K562 (cell line): ENCODE data around the gene KCNJ11. TPM values are rescaled to one million over a fixed set of nuclear protein-coding genes. Genes with fewer than 3 reads are reported as not detected.
A peak's percentile ranks its signal among the peaks of the same experiment; 100 is the strongest.

Experiments used
- ATAC-seq: fragments of 200-7000 bp; cut with Tn5 transposase; 3 replicates; pipeline ENCODE4 v1.9.1; 2020; ENCODE audit warnings: moderate library complexity
- BruUV-seq: library from RNA; stranded (reverse); fragments of 400-500 nt; replicated peaks from 2 replicates; lab custom pipeline; 2021; lab: Mats Ljungman, UMichigan
- CTCF ChIA-PET: fragments of 300-600 bp; formaldehyde crosslinking; extraction: SDS; loops from one replicate; lab custom pipeline; 2021; ENCODE audit warnings: low intra/inter-chr PET ratio; lab: Yijun Ruan, JAX
- POLR2A ChIA-PET: fragments of 300-600, 350-650 bp; sonication (Branson Sonifier 250); formaldehyde crosslinking; extraction: SDS; loops from one replicate; lab custom pipeline; 2021; ENCODE audit warnings: antibody characterized with exemption, inconsistent platforms; lab: Yijun Ruan, JAX
- DNase-seq, 4 experiments: peaks; one replicate each; pipeline versions ENCODE4 v3.0.0 to v3.0.0-alpha.2; 2011 to 2018; ENCODE audit warnings: low spot score in 3 of 4, mixed read lengths in 3 of 4; ENCODE audit errors: extremely low read depth in 1 of 4
- FAIRE-seq: peaks from 2 replicates; lab custom pipeline; 2011; peaks lifted over from hg19 to GRCh38; lab: Jason Lieb, UNC
- H2AFZ ChIP-seq: 2 replicates; pipeline ENCODE4 v1.6.0; 2011; ENCODE audit warnings: low read depth, low read length, control low read depth, inconsistent platforms
- H3K27ac ChIP-seq: fragments of 200-600 bp; 3 replicates; pipeline ENCODE4 v1.8.0; 2011; ENCODE audit warnings: low read depth, mild to moderate bottlenecking, control low read depth, inconsistent platforms, low read length, moderate library complexity, mixed read lengths; ENCODE audit errors: extremely low read depth
- H3K27me3 ChIP-seq, 2 experiments: fragments of 300-600 bp in 1 of 2; 2 replicates in 1 of 2; 3 replicates in 1 of 2; pipeline versions ENCODE4 v1.6.0 to v1.8.0; 2011; ENCODE audit warnings: inconsistent platforms in 2 of 2, low read length in 2 of 2, mild to moderate bottlenecking in 1 of 2, mixed read lengths in 1 of 2, moderate library complexity in 1 of 2; ENCODE audit not compliant: control insufficient read depth in 2 of 2, insufficient read depth in 2 of 2
- H3K36me3 ChIP-seq: fragments of 300-600 bp; 3 replicates; pipeline ENCODE4 v1.8.0; 2011; ENCODE audit warnings: mild to moderate bottlenecking, low read length, inconsistent platforms; ENCODE audit not compliant: control insufficient read depth, insufficient read depth
- H3K4me1 ChIP-seq, 2 experiments: fragments of 200-600 bp in 1 of 2; replicated peaks in 1 of 2; 2 replicates in 1 of 2; 3 replicates in 1 of 2; pipeline versions ENCODE4 v1.5.1 to v1.8.0; 2011; ENCODE audit warnings: inconsistent platforms in 2 of 2, low read length in 2 of 2, mild to moderate bottlenecking in 1 of 2, mixed read lengths in 1 of 2, moderate library complexity in 1 of 2; ENCODE audit not compliant: control insufficient read depth in 2 of 2, insufficient read depth in 2 of 2
- H3K4me2 ChIP-seq: 2 replicates; pipeline ENCODE4 v1.6.1; 2011; ENCODE audit warnings: low read length, control low read depth, inconsistent platforms, mixed read lengths; ENCODE audit not compliant: insufficient read depth
- H3K4me3 ChIP-seq: fragments of 200-600 bp; sonication (generic), shearing (Covaris generic); 2 replicates; pipeline ENCODE4 v1.5.1; 2016; ENCODE audit warnings: control low read depth, inconsistent platforms
- H3K79me2 ChIP-seq: fragments of 200-600 bp; 3 replicates; pipeline ENCODE4 v1.8.0; 2011; ENCODE audit warnings: low read length, inconsistent platforms; ENCODE audit not compliant: control insufficient read depth, insufficient read depth
- H3K9ac ChIP-seq, 2 experiments: 2 replicates each; pipeline versions ENCODE4 v1.6.0 to v1.6.1; 2011; ENCODE audit warnings: low read depth in 2 of 2, low read length in 2 of 2, control low read depth in 1 of 2, inconsistent platforms in 1 of 2, mild to moderate bottlenecking in 1 of 2, mixed read lengths in 1 of 2; ENCODE audit not compliant: insufficient read depth in 1 of 2
- H3K9me1 ChIP-seq: one replicate; pipeline ENCODE4 v1.6.0; 2011; ENCODE audit warnings: inconsistent platforms, mild to moderate bottlenecking, low read length, moderate library complexity; ENCODE audit not compliant: control insufficient read depth, insufficient read depth
- H3K9me3 ChIP-seq: replicated peaks from 2 replicates; pipeline ENCODE4 v1.5.1; 2011; ENCODE audit warnings: low read depth, low read length, inconsistent platforms; ENCODE audit not compliant: control insufficient read depth, insufficient read depth
- H4K20me1 ChIP-seq: replicated peaks from 2 replicates; pipeline ENCODE4 v1.6.1; 2011; ENCODE audit warnings: low read length, inconsistent platforms, mixed read lengths; ENCODE audit not compliant: control insufficient read depth, insufficient read depth
- ADNP ChIP-seq: fragments of 200-800 bp; sonication (Bioruptor generic); IDR thresholded peaks from 2 replicates; pipeline ENCODE4 v1.6.1; 2016; ENCODE audit warnings: missing genetic modification characterization, missing compliant biosample characterization
- CBFA2T3 ChIP-seq: fragments of 450-650 bp; IDR thresholded peaks from 2 replicates; pipeline ENCODE4 v1.6.1; 2017
- CCAR2 ChIP-seq: fragments of 200-400 bp; formaldehyde crosslinking; IDR thresholded peaks from 2 replicates; pipeline ENCODE4 v1.6.1; 2017; ENCODE audit warnings: mild to moderate bottlenecking, low read depth, low read length
- CTCF ChIP-seq, 3 experiments: IDR thresholded peaks in 2 of 3; conservative IDR thresholded peaks in 1 of 3; 2 replicates each; pipeline ENCODE4 v1.5.1; 2011 to 2012; ENCODE audit warnings: low read length in 3 of 3, mild to moderate bottlenecking in 3 of 3, control low read depth in 2 of 3, improper control_type of control experiment in 1 of 3, inconsistent platforms in 1 of 3, low read depth in 1 of 3, mixed read lengths in 1 of 3, moderate library complexity in 1 of 3; ENCODE audit not compliant: insufficient read depth in 2 of 3
- HES1 ChIP-seq: fragments of 450-650 bp; IDR thresholded peaks from 2 replicates; pipeline ENCODE4 v1.6.1; 2016; ENCODE audit warnings: low read depth, mild to moderate bottlenecking, moderate library complexity
- KLF6 ChIP-seq: fragments of 250-450 bp; sonication (Bioruptor Pico); IDR thresholded peaks from 2 replicates; pipeline ENCODE4 v1.4.0; 2020; ENCODE audit warnings: mild to moderate bottlenecking, moderate library complexity, borderline replicate concordance
- NCOA2 ChIP-seq, 2 experiments: fragments of 450-650 bp; IDR thresholded peaks; 2 replicates each; pipeline ENCODE4 v1.6.1; 2018; ENCODE audit warnings: mild to moderate bottlenecking in 2 of 2, moderate library complexity in 1 of 2; ENCODE audit not compliant: partially characterized antibody in 2 of 2
- RBM25 ChIP-seq: fragments of 200-400 bp; formaldehyde crosslinking; IDR thresholded peaks from 2 replicates; pipeline ENCODE4 v1.6.1; 2018; ENCODE audit warnings: low read length, low read depth, moderate library complexity; ENCODE audit not compliant: severe bottlenecking
- STAT6 ChIP-seq: sonication (generic); formaldehyde crosslinking; IDR thresholded peaks from 2 replicates; pipeline ENCODE4 v1.8.1; 2023; ENCODE audit warnings: mild to moderate bottlenecking, missing genetic modification reagents
- ZNF212 ChIP-seq: fragments of 450-650 bp; formaldehyde crosslinking; IDR thresholded peaks from 2 replicates; pipeline ENCODE4 v1.4.0; 2020; ENCODE audit warnings: mild to moderate bottlenecking
- WGBS: fragments of 100-300 bp; shearing (Covaris generic); methylation state at CpG from one replicate; pipeline ENCODE4 v1.1.6; 2016; ENCODE audit warnings: low coverage, mixed read lengths; ENCODE audit not compliant: insufficient coverage; ENCODE audit errors: missing lambda C conversion rate; 5-methylcytosine and 5-hydroxymethylcytosine counted together
- in situ Hi-C: fragments of 300-500 bp; cut with MboI; formaldehyde crosslinking; loops from 4 replicates; pipeline ENCODE4 v1.15.0; 2018; ENCODE audit warnings: inconsistent platforms, mixed read lengths
- intact Hi-C: fragments of 100-400 bp; cut with micrococcal nuclease; formaldehyde crosslinking; loops from 2 replicates; pipeline ENCODE4 v1.14.2; 2022
- polyA plus RNA-seq, 8 experiments: library from polyadenylated mRNA; depleted of rRNA in 4 of 8; stranded (reverse) in 5 of 8; unstranded in 3 of 8; fragments of >200 nt; fragmentation: Nextera tagmentation in 2 of 8; fragmentation: Illumina TruSeq in 1 of 8; extraction: Ambion mirVana in 2 of 8; extraction: Trizol in 1 of 8; gene quantifications; 2 replicates each; pipeline versions ENCODE4 v1.2.1 to v1.2.3, GENCODE V29; 2011 to 2014; ENCODE audit warnings: inconsistent platforms in 1 of 8, missing spikeins in 1 of 8
- total RNA-seq, 7 experiments: library from RNA; depleted of rRNA in 6 of 7; stranded (reverse); fragments of >200 nt in 6 of 7; fragmentation: Illumina TruSeq in 2 of 7; extraction: Trizol in 2 of 7; gene quantifications; 2 replicates each; pipeline versions ENCODE4 v1.2.1 to v1.2.3, GENCODE V29; 2011 to 2021; ENCODE audit warnings: low replicate concordance in 1 of 7

The KCNJ11 gene
- total and polyA plus RNA-seq, 9 of the 15 experiments (the other 6 are each of a cell fraction or from before 2014, with no cell fraction given), result 0.54 to 3.7 (median 0.86) TPM; not detected in 2

- TF ChIP-seq STAT6 (CRISPR knock-in tag), result no peak
- TF ChIP-seq ZNF212, result no peak
- TF ChIP-seq KLF6, result no peak
- TF ChIP-seq, all 486 proteins: peak for 6
Observed at GRCh38 chr11:17406082-17406817, 17.8 kb upstream of the KCNJ11 start (continued).

GRCh38 chr11:17405232-17406005 lies 17.0 kb upstream of the KCNJ11 start:
- Histone ChIP-seq H3K4me1 (peaks cover 6 to 7% of the 10 kb centered on the region in 2 experiments; a peak in 2 of 5 replicates), H3K4me3 (no peak overlapping the region), H2AFZ (peak overlapping the region; percentile 54), H3K4me2 (peak overlapping the region; percentile 40; the same call in 1 of the 2 replicates), H3K9me3 (no peaks in the 10 kb centered on the region), H4K20me1 (0 out of 2 replicates have a peak, but pooled peaks cover 5% of the 10 kb centered on the region), H3K27ac (no peak overlapping the region), H3K36me3 (no peaks in the 10 kb centered on the region), H3K9ac (peak overlapping the region in 1 of 2 experiments; percentile 73; a peak in 2 of 4 replicates), H3K9me1 (no peaks in the 10 kb centered on the region), H3K27me3 (peaks cover 16 to 34% of the 10 kb centered on the region in 2 experiments; a peak in 3 of 5 replicates), H3K79me2 (no peaks in the 10 kb centered on the region)
- DNase-seq (peak in 2 of 4 experiments; percentile 29 to 35), ATAC-seq (peak; percentile 85), FAIRE-seq (peak; percentile 49)
- WGBS, result 17% methylated on average over 15 of the region's 15 CpGs
- no TSS peak for BruUV-seq
- intact Hi-C loops, result no loop called here
- ChIA-PET CTCF (no interaction called here), POLR2A (interaction anchor here (0.6 to 0.9 kb wide), 2 partner anchors 12 to 17 kb away, joined by 3 to 4 read pairs; partner anchors contain the start of gene KCNJ11)
- in situ Hi-C loops, result no loop called here
- no peak for TF ChIP-seq HES1
- TF ChIP-seq CCAR2, result no peak
- no peak for TF ChIP-seq CBFA2T3
- TF ChIP-seq NCOA2 (IDR thresholded peaks at IDR 0.05; ENCODE audit: partially characterized antibody in 2 of 2), result no peak
- peak; percentile 33 to 49 (median 44) for TF ChIP-seq CTCF (IDR thresholded peaks at IDR 0.05 in 2 of 3, conservative IDR thresholded peaks at IDR 0.05 in 1 of 3; ENCODE audit: insufficient read depth in 2 of 3, low read depth in 1 of 3, low read length in 3 of 3)
- no peak for TF ChIP-seq RBM25
- TF ChIP-seq ADNP, result no peak
